ENCODE data around the gene LZTR1.

The LZTR1 gene

DNA sequence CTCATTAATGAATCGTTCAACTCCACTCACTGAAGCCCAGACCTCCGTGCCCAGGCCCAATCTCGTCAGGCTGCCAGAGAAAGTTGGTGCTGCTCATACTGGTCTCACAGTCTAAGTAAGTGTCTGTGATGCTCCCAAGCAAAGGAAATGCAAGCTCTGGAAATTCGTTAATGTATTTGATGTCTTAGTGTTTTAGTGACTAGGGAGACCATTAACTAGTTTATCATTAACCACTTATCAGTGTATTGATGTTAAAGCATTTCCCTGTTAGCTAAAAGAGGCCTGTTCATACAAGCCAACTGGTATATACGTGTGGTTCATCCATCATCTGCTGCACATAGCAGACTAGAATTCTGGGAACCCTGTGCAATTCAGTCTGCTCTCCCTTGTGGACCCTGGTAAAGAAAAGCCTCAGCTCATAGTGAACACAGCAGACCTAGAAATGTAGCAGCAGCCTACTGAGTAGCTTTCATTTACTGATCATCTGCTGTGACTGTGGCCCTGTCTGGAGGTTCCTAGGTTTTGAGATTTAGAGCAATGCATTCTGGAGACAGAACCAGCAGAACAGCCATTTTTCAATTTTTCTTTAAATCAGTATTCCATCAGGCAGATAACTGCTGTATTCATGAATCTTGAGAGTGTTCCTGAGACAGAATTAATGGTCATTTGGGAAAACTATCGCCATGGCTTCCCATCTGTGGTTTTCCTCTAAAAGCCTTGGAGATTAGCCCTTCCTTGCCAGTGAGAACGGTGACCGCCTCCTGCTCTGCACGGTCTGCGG, 30.8 kb upstream of the LZTR1 start:
- DNase-seq, result no peak

DNA sequence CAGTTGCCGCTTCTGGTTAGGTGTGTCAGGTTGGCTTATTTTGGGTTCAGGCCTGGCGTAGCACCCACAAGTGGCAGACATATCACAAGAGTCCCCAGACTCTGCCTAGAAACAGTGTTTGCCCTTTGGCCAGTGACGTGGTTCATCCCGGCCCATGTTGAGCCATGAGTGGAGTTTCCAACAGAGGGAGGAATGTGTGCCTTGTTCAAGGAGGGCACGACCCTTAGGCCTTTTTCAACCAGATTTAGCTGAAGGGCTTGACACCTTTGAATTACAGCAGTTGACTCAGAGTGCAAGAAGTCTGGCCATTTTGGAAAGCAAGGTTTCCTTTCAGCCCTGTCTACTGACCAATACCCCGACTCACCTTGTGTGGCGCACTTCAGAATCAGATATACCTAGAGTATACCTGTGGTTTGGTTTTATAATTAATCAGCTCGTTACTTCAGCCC, 30.1 kb upstream of the LZTR1 start:
- no peak for DNase-seq

DNA sequence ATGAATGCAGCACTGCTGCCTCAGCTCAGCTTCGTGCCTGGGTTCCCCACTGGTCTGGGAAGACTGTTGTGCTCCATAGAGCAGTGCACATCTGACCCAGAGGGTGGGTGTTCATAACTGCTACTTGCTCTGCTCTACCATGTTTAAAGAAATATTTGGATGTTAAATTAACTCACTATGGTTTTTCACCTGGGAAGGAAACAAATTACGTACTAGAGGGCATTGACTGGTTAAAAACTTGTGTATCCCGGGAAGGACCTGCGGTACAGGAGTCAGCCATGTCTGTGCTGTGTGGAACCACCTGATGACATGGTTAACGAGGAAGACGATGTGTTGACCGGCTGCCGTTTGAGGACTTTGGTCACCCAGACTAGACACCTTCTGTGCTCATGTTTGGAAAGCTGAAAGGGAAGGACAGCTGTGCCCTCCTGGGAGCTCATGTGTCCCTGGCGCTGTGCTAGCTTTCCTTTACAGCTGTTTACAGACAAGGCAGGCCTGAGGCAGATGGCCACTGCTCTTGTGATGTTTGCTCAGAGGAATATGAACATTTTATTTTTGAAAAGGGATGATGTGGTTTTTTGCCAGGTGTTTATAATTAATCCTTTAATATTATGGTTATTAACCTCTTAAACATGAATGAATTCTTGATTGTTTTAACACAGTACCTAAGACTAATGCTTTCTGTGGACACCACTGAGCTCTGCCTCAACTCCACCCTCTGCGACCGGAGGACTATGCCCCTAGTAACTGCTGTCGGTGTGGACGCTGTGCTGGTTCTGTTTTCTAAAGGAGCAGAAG, 29.4 kb upstream of the LZTR1 start:
- DNase-seq, result no peak

DNA sequence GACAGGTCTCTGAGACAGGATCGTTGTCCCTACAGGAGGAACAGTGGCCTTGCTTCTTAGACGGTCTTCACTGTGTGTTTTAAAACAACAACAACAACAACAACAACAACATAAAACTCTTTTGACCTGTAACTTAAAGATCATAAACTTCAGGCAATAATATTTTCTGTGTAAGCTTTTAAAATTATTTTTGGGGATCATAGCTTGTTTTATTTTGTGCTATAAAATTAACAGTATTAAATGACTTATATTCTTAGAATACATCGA, 28.8 kb upstream of the LZTR1 start:
- DNase-seq, result no peak

DNA sequence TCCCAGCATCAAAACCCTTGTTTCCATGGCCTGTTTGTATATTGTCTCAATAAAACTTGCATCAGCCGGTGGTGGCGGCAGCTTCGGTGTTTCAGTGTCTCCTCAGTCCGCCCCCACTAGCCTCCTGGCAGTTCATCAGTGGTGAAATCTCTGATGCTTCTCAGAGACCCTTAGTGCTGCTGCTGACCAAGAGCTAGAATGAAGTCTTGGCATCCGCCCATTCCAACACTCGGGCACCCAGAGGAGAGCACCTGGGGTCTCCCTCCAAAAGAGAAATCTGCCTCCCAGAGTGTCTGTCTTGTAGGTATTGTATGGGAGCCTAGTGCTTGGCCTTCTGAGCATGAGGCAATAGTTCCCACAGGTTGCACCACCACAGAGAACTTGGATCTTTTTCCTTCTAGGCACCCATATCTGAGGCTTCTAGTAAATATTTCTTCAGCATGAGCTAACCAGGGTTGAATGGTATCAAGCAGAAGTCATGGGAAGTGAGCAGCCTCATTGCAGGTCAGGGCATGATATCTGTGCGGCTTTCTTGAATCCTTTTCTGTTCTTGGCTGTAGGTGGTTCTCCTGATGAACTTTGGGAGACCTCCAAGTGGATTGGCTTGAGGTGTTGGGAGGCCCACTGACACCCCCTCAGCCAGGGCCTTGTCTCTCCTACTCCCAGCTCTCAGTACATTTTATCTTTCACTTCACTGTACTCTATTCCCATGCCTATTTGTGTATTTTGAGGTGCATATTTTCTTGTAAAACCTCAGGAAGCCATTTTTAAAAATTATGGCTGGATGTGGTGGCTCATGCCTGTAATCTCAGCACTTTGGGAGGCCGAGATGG, 28.2 kb upstream of the LZTR1 start:
- DNase-seq, result no peak

DNA sequence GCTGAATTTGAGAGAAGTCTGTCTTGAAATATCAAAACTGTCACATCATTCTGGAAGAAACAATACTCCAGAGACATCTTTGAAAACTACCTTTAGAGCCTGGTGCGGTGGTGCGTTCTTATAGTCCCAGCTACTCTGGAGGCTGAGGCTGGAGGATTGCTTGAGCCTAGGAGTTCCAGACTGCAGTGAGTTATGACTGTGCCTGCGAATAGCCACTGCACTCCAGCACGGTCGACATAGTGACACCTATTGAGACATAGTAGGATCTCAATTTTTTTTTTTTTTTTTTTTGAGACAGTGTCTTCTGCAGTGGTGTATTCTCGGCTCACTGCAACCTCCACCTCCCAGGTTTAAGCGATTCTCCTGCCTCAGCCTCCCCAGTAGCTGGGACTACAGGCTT, 26.5 kb upstream of the LZTR1 start:
- DNase-seq, result no peak

DNA sequence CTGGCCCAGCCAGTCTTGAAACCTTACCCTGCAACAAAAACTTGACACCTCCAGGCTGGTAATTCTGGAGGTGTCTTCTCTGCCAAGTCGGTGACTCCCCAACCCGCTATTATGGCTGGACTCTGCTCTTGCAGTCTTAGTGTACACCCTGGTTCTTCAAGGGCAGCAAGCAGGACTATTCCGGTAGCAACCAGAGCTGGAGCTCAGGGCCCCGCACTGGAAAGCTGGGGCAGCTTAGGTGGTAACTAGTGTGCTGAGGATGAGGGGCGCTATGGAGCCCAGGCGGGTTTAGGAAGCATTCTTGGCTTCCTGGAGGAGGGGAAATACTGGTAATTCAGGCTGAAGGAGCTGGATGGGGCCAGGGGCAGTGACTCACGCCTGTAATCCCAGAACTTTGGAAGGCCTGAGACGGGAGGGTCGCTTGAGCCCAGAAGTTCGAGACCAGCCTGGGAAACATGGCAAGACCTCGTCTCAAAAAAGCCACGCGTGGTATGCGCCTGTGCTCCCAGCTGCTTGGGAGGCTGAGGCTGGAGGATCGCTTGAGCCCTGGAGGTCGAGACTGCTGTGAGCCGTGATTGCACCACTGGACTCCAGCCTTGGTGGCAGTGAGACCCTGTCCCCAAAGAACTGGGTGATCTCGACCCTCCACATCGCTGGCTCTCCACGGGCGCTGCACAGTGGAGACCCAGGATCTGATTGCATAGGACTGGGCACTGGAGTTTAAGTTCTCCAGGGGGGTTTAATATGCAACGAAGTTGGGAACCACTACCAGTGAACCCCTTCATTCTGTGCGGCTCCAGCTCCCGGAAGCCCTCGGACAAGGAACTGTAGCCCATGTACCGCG, 25.6 kb upstream of the LZTR1 start:
- no peak for DNase-seq

DNA sequence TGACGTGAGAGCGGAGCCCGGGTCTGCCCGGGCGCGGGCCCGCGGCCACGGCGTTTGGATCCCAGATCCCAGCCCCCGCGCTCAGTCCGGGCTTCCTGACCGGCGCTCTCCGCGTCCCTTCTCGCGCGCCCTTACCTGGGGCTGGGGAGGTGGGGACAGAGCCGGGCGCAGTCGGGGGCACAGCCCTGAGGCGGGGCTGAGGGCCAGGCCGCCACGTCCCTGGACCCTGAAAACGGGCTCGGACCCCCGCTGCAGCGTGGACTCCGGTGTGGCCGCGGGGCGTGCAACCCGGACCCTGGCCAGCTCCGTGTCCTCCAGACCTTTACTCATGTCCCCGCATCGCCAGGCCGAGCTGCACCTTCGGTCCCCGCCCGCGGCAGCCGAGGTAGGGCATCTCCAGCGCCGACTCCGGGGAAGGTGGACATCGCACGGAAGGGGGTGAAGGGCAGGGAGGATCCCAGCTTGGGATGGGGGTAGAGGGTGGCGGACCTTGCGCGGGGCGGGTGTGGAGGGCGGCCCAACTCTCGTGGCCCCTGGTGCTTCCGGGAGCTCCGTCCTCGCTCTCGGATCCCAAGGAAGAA, 24.9 kb upstream of the LZTR1 start:
- DNase-seq, result no peak

DNA sequence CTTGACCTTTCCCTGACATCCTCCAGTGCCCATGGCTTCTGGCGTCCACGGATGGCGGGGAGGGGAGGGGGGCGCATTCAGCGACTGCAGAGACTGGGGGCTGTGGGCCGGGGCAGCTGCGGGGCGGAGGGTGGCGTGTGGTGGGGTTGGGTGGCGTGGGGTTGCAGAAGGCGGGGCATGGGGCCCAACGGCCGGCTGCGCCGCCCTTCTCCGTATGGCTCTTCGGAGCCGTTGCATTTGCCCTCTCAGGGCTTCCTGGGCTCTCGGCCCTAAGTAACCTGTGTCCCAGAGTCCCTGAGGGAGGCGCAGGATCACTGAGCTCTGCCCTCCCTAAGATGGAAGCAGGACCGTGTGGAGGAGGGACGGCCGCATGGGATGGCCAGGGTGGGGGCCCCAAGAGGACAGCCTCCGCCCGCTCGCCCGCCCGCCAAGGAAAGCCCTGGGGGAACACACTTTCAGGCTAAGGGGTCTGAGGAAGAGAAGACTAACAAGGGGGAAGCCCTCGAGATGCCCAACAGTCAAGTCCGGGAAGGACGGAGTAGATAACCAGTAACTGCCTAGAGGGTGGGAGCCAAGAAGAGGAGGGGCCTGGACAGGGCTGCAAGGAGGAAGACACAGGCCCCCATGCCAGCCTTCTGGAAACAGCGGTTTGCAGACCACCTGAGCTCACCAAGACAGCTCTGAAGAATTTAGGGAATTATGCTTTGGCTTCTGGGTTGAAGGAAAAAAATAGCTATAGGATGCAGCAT, 24.2 kb upstream of the LZTR1 start:
- DNase-seq, result no peak

DNA sequence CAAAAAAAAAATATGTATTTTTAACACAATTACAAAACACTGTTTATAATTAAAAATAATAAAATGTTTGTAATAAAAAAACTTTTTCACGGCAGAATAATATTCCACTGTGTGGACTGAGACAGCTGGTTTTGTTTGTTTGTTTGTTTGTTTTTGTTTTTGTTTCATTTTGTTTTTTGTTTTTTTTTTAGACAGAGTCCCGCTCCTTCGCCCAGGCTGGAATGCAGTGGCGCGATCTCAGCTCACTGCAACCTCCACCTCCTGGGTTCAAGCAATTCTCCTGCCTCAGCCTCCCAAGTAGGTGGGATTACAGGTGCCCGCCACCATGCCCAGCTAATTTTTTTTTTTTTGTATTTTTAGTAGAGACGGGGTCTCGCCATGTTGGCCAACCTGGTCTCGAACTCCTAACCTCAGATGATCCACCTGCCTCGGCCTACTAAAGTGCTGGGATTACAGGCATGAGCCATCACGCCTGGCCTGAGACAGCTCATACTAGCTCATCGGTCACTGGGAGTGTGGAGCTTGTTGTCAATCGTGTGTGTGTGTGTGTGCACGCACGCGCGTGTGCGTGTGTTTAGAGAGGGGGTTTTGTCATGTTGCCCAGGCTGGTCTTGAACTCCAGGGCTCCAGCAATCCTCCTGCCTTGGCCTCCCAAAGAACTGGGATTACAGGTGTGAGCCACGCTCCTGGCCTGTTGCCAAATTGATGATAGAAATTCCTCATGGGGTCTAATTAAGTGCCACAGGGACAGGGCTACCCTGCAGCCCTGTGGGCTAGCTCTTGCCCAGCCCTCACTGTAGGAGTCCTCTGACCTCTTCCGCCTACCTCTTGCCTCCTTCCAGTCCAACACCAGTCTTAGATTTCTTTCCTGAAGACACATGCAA, 22.3 kb upstream of the LZTR1 start:
- no peak for DNase-seq

DNA sequence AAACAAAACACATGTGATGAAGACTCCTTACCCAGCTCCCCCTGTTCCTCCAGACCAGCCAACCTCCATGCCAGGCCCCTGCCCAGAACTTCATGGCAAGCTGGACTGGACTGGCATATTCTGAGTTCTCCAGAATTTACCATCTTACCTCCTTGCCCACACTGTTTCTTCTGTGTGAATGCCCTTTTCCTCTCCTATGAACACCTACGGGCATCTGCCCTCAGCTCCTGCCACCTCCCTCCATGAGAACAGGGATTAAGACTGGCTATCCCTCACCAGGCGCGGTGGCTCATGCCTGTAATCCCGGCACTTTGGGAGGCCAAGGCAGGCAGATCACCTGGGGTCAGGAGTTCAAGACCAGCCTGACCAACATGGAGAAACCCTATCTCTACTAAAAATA, 21.5 kb upstream of the LZTR1 start:
- DNase-seq, result no peak

DNA sequence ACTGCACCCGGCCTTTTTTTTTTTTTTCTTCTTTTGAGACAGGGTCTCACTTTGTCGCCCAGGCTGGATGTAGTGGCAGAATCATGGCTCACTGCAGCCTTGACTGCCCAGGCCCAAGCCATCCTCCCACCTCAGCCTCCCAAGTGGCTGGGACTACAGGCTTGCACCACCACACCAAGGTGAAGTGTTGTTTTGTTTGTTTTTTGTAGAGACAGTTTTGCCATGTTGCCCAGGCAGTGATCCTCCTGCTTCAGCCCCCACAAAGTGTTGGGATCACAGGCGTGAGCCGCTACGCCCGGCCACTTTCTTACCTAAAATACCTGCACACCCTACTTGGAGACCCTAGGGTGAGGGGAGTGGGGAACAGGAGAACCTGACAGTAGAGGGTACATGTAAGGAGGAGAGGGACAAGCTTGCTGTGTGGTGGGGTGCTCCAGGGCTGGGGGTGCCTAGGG, 19.6 kb upstream of the LZTR1 start:
- DNase-seq, result no peak

DNA sequence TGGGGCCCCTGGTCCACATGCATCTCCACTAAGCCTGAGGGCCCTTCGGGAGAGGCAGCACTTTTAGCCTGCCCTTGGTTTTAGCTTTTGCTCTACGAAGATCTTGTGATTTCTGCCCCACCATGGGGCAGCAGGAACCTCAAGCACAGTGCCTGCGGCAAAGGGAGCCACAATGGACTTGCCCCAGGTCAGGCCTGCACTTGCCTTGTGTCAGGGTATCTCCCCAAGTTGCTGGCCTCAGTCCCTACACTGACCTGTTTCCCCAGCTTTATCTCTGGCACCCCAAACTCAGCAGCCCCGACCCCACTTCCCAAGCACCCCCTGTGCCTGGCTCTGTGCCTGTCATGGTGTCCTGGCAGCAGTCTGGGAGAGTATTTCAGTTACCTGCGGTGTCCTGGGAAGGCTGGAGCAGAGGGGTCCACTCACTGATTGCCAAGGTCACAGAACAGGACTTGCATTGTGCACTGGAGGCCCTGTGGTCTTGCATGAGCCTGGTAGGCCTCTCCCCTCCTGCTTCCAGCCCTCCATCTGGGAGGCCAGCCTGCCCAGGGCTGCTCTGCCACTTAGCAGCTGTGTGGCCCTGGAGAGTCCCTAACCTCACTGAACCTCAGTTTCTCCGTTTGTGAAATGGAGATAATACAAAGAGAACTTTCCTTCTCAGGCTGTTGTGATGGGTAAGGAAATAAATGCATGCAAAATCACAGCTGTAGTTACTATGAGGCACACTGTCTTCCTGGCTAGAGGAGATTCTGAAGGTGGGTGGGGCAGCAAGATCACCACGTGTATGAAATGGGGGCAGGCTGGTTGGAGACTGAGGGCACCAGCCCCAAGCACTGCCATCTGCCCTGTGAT, 18.7 kb upstream of the LZTR1 start:
- DNase-seq, result no peak

DNA sequence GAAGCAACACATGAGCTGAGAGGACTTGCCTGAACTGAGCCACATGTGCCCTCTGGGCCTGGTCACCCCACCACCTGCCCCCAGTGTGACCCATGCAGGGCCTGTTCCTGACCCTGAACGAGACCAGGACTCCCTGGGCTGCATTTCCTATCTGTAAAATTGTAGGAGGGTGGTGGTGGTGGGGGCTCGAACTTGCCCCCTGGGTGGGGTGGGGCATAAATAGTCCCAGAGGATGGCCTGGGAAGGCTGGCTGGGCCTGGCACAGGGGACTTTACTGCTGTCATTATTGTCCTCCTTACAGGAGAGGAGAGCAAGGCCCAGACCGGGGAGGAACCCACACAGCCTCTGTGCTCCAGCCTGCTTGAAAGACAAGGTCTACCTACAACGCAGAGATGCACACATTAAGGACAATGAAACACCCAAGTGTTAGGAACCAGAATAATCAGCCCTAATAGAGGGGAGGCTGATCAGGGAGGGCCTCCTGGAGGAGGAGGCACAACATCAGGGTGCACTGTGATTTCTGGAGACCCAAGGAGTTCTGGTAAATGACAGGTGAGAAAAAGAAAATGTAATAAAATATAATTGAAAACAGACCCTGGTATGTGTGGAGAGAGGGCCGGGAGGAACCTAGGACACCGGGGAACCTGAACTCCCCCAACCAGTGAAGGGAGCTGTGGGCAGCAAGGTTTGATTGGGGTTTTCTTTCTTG, 17.9 kb upstream of the LZTR1 start:
- no peak for DNase-seq

DNA sequence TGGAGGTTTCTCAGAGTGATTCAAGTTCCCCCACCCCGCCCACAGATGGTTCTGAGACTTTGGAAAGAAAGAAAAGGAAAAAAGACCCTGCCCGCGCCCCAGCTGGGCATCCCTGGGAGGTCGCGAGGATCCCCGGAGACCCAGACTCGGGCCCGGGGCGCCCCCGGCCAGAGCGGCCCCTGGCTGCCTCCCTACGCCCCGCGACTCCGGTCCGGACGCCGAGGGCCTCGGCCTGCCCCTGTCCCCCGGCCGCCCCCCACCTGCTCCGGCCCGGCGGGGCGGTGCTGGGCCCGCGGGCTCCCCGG, 17.3 kb upstream of the LZTR1 start:
- no peak for DNase-seq

DNA sequence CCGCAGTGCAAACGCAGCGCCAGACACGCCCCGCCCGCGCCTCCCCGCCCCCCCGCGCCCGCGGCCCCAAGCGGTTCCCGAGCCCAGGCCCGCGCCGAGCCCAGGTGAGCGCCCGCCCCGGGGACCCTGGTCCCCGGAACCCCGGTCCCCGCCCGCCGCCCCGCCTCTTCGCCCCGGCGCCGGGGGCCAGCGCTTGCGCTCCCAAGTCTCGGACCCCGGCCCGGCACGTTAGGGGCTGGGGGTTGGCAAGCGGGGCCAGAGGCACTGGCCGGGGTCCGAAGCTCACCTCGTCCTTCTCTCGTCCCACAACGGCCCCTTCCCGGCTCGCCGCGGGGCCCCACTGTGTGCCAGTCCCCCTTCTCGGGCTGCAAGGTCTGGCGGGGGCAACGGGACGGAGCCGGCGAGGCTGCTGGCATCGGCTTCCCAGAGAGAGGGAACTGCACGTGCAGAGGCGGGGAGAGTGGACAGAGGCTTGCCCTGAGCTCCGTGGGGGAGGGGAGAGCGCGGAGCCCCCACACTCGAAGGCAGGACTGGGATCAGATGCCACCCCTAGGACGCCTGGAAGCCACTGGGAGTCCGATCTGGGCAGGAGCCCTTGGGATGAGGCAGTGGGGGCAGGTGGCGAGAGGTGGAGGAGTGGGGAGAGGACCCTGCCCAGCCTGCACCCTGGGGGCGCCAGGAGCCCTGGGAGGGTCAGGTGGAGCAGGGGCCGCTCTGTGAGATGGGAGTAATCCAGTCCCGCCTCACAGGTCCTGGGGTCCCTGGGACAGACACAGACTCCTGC, 16.8 kb upstream of the LZTR1 start:
- DNase-seq, result no peak

DNA sequence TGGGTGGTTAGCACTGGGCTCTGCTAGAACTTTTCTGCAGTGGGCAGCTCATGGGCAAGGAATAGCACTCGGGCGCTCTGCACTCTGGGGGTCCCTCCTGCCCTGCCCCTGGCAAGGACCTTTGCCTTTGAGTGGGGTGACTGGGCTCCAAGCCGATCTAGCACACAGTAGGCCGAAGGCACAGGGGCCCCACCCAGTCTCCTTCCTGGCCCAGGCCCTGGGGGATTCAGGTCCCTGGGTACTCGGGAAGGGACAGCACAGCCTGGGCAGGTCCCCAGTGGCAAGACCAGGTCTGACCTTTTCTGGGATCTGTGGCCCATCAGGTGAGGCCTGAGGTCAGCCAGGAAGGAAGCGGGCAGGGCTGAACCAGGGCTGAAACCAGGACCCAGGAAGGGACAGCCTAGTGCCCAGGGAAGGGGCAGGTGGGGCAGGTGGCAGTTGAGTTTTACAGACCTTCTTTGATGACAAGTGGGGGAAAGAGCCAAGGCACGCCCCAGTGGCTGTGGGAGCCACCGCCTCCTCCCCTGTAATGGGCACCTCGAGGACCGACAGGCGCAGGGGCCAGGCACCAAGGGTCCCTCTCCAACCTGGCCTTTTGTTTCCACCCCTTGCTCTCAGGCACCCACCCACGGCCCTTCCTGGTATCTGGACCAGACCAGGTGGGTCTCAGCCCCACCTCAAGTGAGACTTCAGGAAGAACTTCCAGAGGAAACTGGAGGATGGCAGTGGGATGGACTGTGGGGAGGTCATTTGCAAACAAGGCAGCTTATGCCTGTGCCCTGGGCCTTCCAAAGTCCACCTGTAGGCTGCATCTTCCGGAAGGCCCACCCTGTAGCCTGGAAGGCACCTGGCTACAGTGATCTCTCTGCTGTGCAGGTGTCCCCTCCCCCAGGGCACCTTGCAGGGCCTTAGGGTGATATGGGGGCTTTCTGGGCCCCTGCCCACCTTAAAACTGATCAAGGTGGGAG, 15.9 kb upstream of the LZTR1 start:
- DNase-seq, result no peak
